GM12864 (cell line): ENCODE measurements around the gene ASMTL.
"Not testable (repeated sequence)": the region's sequence is repeated elsewhere in the genome, so short reads cannot be mapped to it uniquely, and the experiment has no call there.

Experiments
- DNase-seq: peaks from one replicate; pipeline ENCODE4 v3.0.0-alpha.2; 2011; ENCODE audit warnings: low read depth
- H3K4me3 ChIP-seq: 2 replicates; pipeline ENCODE4 v1.5.1; 2011; ENCODE audit warnings: mild to moderate bottlenecking, low read depth, low read length, control low read depth
- CTCF ChIP-seq: IDR thresholded peaks from 2 replicates; pipeline ENCODE4 v1.5.1; 2011; ENCODE audit warnings: low read depth, mild to moderate bottlenecking, moderate library complexity, low read length, control low read depth, inconsistent platforms; ENCODE audit errors: missing control alignments

ASMTL gene

GRCh38 chrX:1486177-1486576, 33.5 kb upstream of the ASMTL start:
- no peak for DNase-seq
- H3K4me3 ChIP-seq, result no peak overlapping the region
- TF ChIP-seq CTCF, result no peak

- TF ChIP-seq CTCF, result no peak
- DNase-seq, result no peak
- no peak overlapping the region; the same call in 1 of the 2 replicates for H3K4me3 ChIP-seq
These were observed 32.3 kb upstream of the ASMTL start for GRCh38 chrX:1485033-1485432.

GRCh38 chrX:1484638-1485019, 31.9 kb upstream of the ASMTL start:
- no peak for TF ChIP-seq CTCF
- DNase-seq, result peak; percentile 84
- H3K4me3 ChIP-seq, result no peak overlapping the region; the same call in 1 of the 2 replicates

- DNase-seq, result peak; percentile 83
- no peak for TF ChIP-seq CTCF
- no peak overlapping the region; the same call in 1 of the 2 replicates for H3K4me3 ChIP-seq
These were observed 31.3 kb upstream of the ASMTL start for GRCh38 chrX:1483843-1484637.

GRCh38 chrX:1482530-1482928, 29.8 kb upstream of the ASMTL start:
- not testable (repeated sequence) for DNase-seq, H3K4me3 ChIP-seq

GRCh38 chrX:1481636-1482529, 29.2 kb upstream of the ASMTL start:
- TF ChIP-seq CTCF, result peak; percentile 28

GRCh38 chrX:1480082-1480785, 27.5 kb upstream of the ASMTL start:
- no peak overlapping the region for H3K4me3 ChIP-seq
- DNase-seq, result no peak
- no peak for TF ChIP-seq CTCF

More at GRCh38 chrX:1481636-1482529, 29.2 kb upstream of the ASMTL start:
- H3K4me3 ChIP-seq, result peak overlapping the region; percentile 26
- peak; percentile 93 for DNase-seq
